H1 (cell line): ENCODE measurements around the gene CTNND2. TPM values are rescaled to one million over a fixed set of nuclear protein-coding genes. Genes with fewer than 3 reads are reported as not detected.

ENCODE experiments used
- CTCF ChIA-PET: fragments of 300-600 bp; sonication (Branson Sonifier 250); formaldehyde crosslinking; loops from one replicate; lab custom pipeline; 2021; ENCODE audit not compliant: partially characterized antibody; lab: Charles Lee
- POLR2A ChIA-PET: fragments of 300-600 bp; sonication (Branson Sonifier 250); formaldehyde crosslinking; loops from one replicate; lab custom pipeline; 2021; ENCODE audit warnings: inconsistent platforms; ENCODE audit not compliant: partially characterized antibody; lab: Charles Lee
- DNase-seq, 2 experiments: peaks; one replicate each; pipeline versions ENCODE4 v3.0.0 to v3.0.0-alpha.2; 2010 to 2022; ENCODE audit warnings: low spot score in 2 of 2, low read depth in 1 of 2, mixed read lengths in 1 of 2
- FAIRE-seq: peaks from 2 replicates; lab custom pipeline; 2011; peaks lifted over from hg19 to GRCh38; lab: Jason Lieb, UNC
- H2AFZ ChIP-seq: 2 replicates; pipeline ENCODE4 v1.8.1; 2012; ENCODE audit warnings: low read length, inconsistent platforms
- H2AK5ac ChIP-seq: 2 replicates; pipeline ENCODE4 v1.6.1; 2013; ENCODE audit warnings: low read depth, low read length
- H2BK120ac ChIP-seq: replicated peaks from 2 replicates; pipeline ENCODE3; 2013; ENCODE audit warnings: low read depth, low read length, inconsistent platforms
- H2BK12ac ChIP-seq: 2 replicates; pipeline ENCODE4 v1.6.1; 2013; ENCODE audit warnings: low read depth, low read length
- H2BK15ac ChIP-seq: 2 replicates; pipeline ENCODE4 v1.6.1; 2013; ENCODE audit warnings: low read length
- H2BK20ac ChIP-seq: 2 replicates; pipeline ENCODE4 v1.6.1; 2013; ENCODE audit warnings: low read length
- H2BK5ac ChIP-seq: 2 replicates; pipeline ENCODE4 v1.6.1; 2013; ENCODE audit warnings: low read depth, low read length
- H3K14ac ChIP-seq: 2 replicates; pipeline ENCODE4 v1.6.1; 2013; ENCODE audit warnings: inconsistent platforms; ENCODE audit not compliant: insufficient read length
- H3K18ac ChIP-seq: 2 replicates; pipeline ENCODE4 v1.6.1; 2013; ENCODE audit warnings: low read length; ENCODE audit errors: extremely low read depth
- H3K23ac ChIP-seq: 2 replicates; pipeline ENCODE4 v1.6.1; 2013; ENCODE audit warnings: inconsistent platforms; ENCODE audit not compliant: insufficient read length
- H3K23me2 ChIP-seq: 2 replicates; pipeline ENCODE4 v1.6.1; 2013; ENCODE audit warnings: low read depth, low read length
- H3K27ac ChIP-seq: 2 replicates; pipeline ENCODE4 v1.6.1; 2011; ENCODE audit warnings: low read depth, low read length, inconsistent platforms
- H3K27me3 ChIP-seq, 4 experiments: replicated peaks in 1 of 4; 1 replicate in 1 of 4; 2 replicates in 3 of 4; pipeline versions ENCODE4 v1.6.1 to v1.8.1; 2011 to 2013; ENCODE audit warnings: low read length in 3 of 4, mild to moderate bottlenecking in 3 of 4, inconsistent platforms in 2 of 4, mixed read lengths in 2 of 4, moderate library complexity in 1 of 4; ENCODE audit not compliant: control insufficient read depth in 3 of 4, insufficient read depth in 3 of 4; ENCODE audit errors: extremely low read depth in 1 of 4
- H3K36me3 ChIP-seq, 4 experiments: 2 replicates each; pipeline versions ENCODE4 v1.6.1 to v1.8.1; 2011 to 2013; ENCODE audit warnings: mild to moderate bottlenecking in 4 of 4, low read length in 3 of 4, moderate library complexity in 2 of 4, control low read depth in 1 of 4, inconsistent platforms in 1 of 4; ENCODE audit not compliant: insufficient read depth in 4 of 4, control insufficient read depth in 2 of 4
- H3K4ac ChIP-seq: replicated peaks from 2 replicates; pipeline ENCODE3; 2013; ENCODE audit warnings: low read length, low read depth, mixed read lengths, inconsistent platforms; ENCODE audit not compliant: insufficient read length
- H3K4me1 ChIP-seq, 4 experiments: replicated peaks in 1 of 4; 1 replicate in 1 of 4; 2 replicates in 3 of 4; pipeline versions ENCODE4 v1.6.1 to v1.8.1; 2011 to 2013; ENCODE audit warnings: low read length in 3 of 4, inconsistent platforms in 2 of 4, mixed read lengths in 1 of 4; ENCODE audit not compliant: insufficient read depth in 4 of 4, control insufficient read depth in 3 of 4
- H3K4me2 ChIP-seq, 2 experiments: 2 replicates each; pipeline versions ENCODE4 v1.6.1 to v1.8.1; 2011 to 2013; ENCODE audit warnings: low read depth in 2 of 2, low read length in 2 of 2, control low read depth in 1 of 2, inconsistent platforms in 1 of 2, mild to moderate bottlenecking in 1 of 2; ENCODE audit not compliant: insufficient read depth in 1 of 2
- H3K4me3 ChIP-seq, 4 experiments: fragments of 200-600, 300-600 bp in 1 of 4; sonication (generic), shearing (Covaris generic), sonication (Bioruptor Twin) in 1 of 4; 2 replicates each; pipeline versions ENCODE4 v1.5.1 to v1.8.1; 2011 to 2016; ENCODE audit warnings: low read length in 4 of 4, low read depth in 3 of 4, control low read depth in 2 of 4, inconsistent platforms in 2 of 4, mild to moderate bottlenecking in 2 of 4, mixed read lengths in 1 of 4, moderate library complexity in 1 of 4; ENCODE audit not compliant: insufficient read depth in 2 of 4; ENCODE audit errors: extremely low read depth in 1 of 4
- H3K56ac ChIP-seq: replicated peaks from 2 replicates; pipeline ENCODE3; 2013; ENCODE audit warnings: low read depth, mild to moderate bottlenecking, mixed read lengths, low read length, inconsistent platforms; ENCODE audit not compliant: insufficient read length
- H3K79me1 ChIP-seq: 2 replicates; pipeline ENCODE4 v1.6.1; 2013; ENCODE audit warnings: low read depth, low read length, control low read depth
- H3K79me2 ChIP-seq, 2 experiments: 2 replicates each; pipeline versions ENCODE4 v1.6.1 to v1.8.1; 2012 to 2013; ENCODE audit warnings: low read length in 2 of 2, mild to moderate bottlenecking in 2 of 2, inconsistent platforms in 1 of 2; ENCODE audit not compliant: insufficient read depth in 2 of 2, control insufficient read depth in 1 of 2
- H3K9ac ChIP-seq, 4 experiments: replicated peaks in 1 of 4; 1 replicate in 1 of 4; 2 replicates in 3 of 4; pipeline versions ENCODE4 v1.6.1 to v1.8.1; 2011 to 2013; ENCODE audit warnings: low read depth in 3 of 4, low read length in 3 of 4, control low read depth in 2 of 4, mild to moderate bottlenecking in 2 of 4, moderate library complexity in 2 of 4, inconsistent platforms in 1 of 4; ENCODE audit errors: extremely low read depth in 1 of 4
- H3K9me3 ChIP-seq, 2 experiments: 2 replicates each; pipeline versions ENCODE4 v1.6.1 to v1.8.1; 2012 to 2013; ENCODE audit warnings: mild to moderate bottlenecking in 2 of 2, moderate library complexity in 2 of 2, control low read depth in 1 of 2, inconsistent platforms in 1 of 2, low read depth in 1 of 2, low read length in 1 of 2, mixed read lengths in 1 of 2; ENCODE audit not compliant: insufficient read depth in 2 of 2
- H4K20me1 ChIP-seq, 2 experiments: replicated peaks in 1 of 2; 2 replicates each; pipeline versions ENCODE3 to v1.8.1; 2011 to 2013; ENCODE audit warnings: inconsistent platforms in 2 of 2, low read length in 2 of 2, mild to moderate bottlenecking in 1 of 2; ENCODE audit not compliant: insufficient read depth in 2 of 2, control insufficient read depth in 1 of 2
- H4K5ac ChIP-seq: 2 replicates; pipeline ENCODE4 v1.6.1; 2013; ENCODE audit warnings: low read length, low read depth, mixed read lengths, inconsistent platforms; ENCODE audit not compliant: insufficient read length
- H4K8ac ChIP-seq: 2 replicates; pipeline ENCODE4 v1.8.0; 2013; ENCODE audit warnings: mild to moderate bottlenecking, moderate library complexity, low read length, inconsistent platforms; ENCODE audit not compliant: insufficient read depth; ENCODE audit errors: extremely low read depth
- H4K91ac ChIP-seq: replicated peaks from 2 replicates; pipeline ENCODE3; 2013; ENCODE audit warnings: low read length, mixed read lengths, inconsistent platforms; ENCODE audit not compliant: insufficient read length
- CHD2 ChIP-seq: IDR thresholded peaks from 2 replicates; pipeline ENCODE4 v1.6.1; 2012; ENCODE audit warnings: low read length, improper control_type of control experiment
- EP300 ChIP-seq, 2 experiments: IDR thresholded peaks; 1 replicate in 1 of 2; 2 replicates in 1 of 2; pipeline ENCODE4 v1.6.1; 2011 to 2012; ENCODE audit warnings: low read depth in 2 of 2, low read length in 2 of 2, mild to moderate bottlenecking in 2 of 2, borderline replicate concordance in 1 of 2, inconsistent platforms in 1 of 2, moderate library complexity in 1 of 2
- HDAC6 ChIP-seq: IDR thresholded peaks from one replicate; pipeline ENCODE4 v1.7.1; 2012; ENCODE audit warnings: low read depth, mild to moderate bottlenecking, inconsistent platforms, low read length, moderate library complexity
- RBBP5 ChIP-seq: IDR thresholded peaks from 2 replicates; pipeline ENCODE4 v1.7.1; 2012; ENCODE audit warnings: low read depth, mild to moderate bottlenecking, inconsistent platforms, low read length, moderate library complexity, borderline replicate concordance
- SIRT6 ChIP-seq: IDR thresholded peaks from one replicate; pipeline ENCODE4 v1.7.1; 2012; ENCODE audit warnings: low read length, inconsistent platforms
- ZNF274 ChIP-seq: IDR thresholded peaks from 2 replicates; pipeline ENCODE4 v1.7.0; 2012; ENCODE audit warnings: low read length, borderline replicate concordance; ENCODE audit errors: extremely low read depth
- WGBS, 2 experiments: shearing (Covaris generic) in 1 of 2; methylation state at CpG; one replicate each; pipeline versions ENCODE4 v1.1.6 to v1.1.7; 2013 to 2015; ENCODE audit warnings: low lambda C conversion rate in 2 of 2, mixed read lengths in 2 of 2, inconsistent platforms in 1 of 2, low coverage in 1 of 2, missing lambda C conversion rate in 1 of 2; ENCODE audit not compliant: insufficient replicate concordance in 2 of 2, insufficient coverage in 1 of 2, insufficient read length in 1 of 2; ENCODE audit errors: extremely low coverage in 1 of 2, missing lambda C conversion rate in 1 of 2; 5-methylcytosine and 5-hydroxymethylcytosine counted together
- polyA plus RNA-seq, 7 experiments: library from polyadenylated mRNA; depleted of rRNA in 3 of 7; stranded (reverse) in 5 of 7; unstranded in 2 of 7; fragments of >200 nt in 5 of 7; fragments of 200-250 nt in 2 of 7; gene quantifications; 1 replicate in 5 of 7; 2 replicates in 1 of 7; 4 replicates in 1 of 7; pipeline versions ENCODE4 v1.2.1 to v1.2.3, GENCODE V29; 2011 to 2013; ENCODE audit warnings: missing spikeins in 2 of 7, mixed read lengths in 2 of 7
- total RNA-seq: library from RNA; stranded (reverse); fragmentation: NEBNext Ultra II Directional; extraction: Animal tissue kit (Norgen Biotek cat#: 25700); gene quantifications from 2 replicates; pipeline ENCODE4 v1.2.1, GENCODE V29; 2021

The CTNND2 gene
- total and polyA plus RNA-seq, 2 of the 8 experiments (the other 6 are each of a cell fraction or from before 2014, with no cell fraction given) = 7.4 to 14.2 TPM

- Histone ChIP-seq H2BK20ac (no peak overlapping the region), H3K36me3 (no peaks in the 10 kb centered on the region), H3K14ac (no peak overlapping the region), H3K56ac (no peak overlapping the region), H3K27me3 (no peaks in the 10 kb centered on the region), H2AK5ac (no peak overlapping the region), H3K79me2 (no peaks in the 10 kb centered on the region), H2BK15ac (no peak overlapping the region), H3K23me2 (no peaks in the 10 kb centered on the region), H3K23ac (no peak overlapping the region), H4K20me1 (no peaks in the 10 kb centered on the region), H3K18ac (no peak overlapping the region), H3K79me1 (no peaks in the 10 kb centered on the region), H2AFZ (no peak overlapping the region), H3K27ac (no peak overlapping the region), H3K4me1 (peaks cover 0 to 5% (median 0%) of the 10 kb centered on the region in 4 experiments; a peak in 2 of 7 replicates), H3K4me2 (no peak overlapping the region), H3K4me3 (no peak overlapping the region), H3K9ac (no peak overlapping the region), H4K8ac (no peak overlapping the region), H4K91ac (no peak overlapping the region), H2BK120ac (no peak overlapping the region), H2BK12ac (no peak overlapping the region), H3K4ac (no peak overlapping the region), H3K9me3 (no peaks in the 10 kb centered on the region), H2BK5ac (no peak overlapping the region), H4K5ac (no peak overlapping the region)
- ChIA-PET CTCF (interaction anchor here (1.1 to 1.3 kb wide), 2 partner anchors 118 to 397 kb away, joined by 4 read pairs; no protein-coding TSS in a partner anchor), POLR2A (no interaction called here)
- DNase-seq (no peak), FAIRE-seq (no peak)
- WGBS, 2 experiments = 91% methylated on average over 3 of the region's 3 CpGs; no CpG with 5 or more reads in 1 of the 2 experiments
- TF ChIP-seq RBBP5 = no peak
- no peak for TF ChIP-seq ZNF274
- TF ChIP-seq EP300 (IDR thresholded peaks at IDR 0.05; ENCODE audit: borderline replicate concordance in 1 of 2, low read depth in 2 of 2, low read length in 2 of 2) = no peak
- no peak for TF ChIP-seq HDAC6
- no peak for TF ChIP-seq CHD2
- no peak for TF ChIP-seq SIRT6
Observed at GRCh38 chr5:10982626-10983025, 921.6 kb downstream of the CTNND2 start.
